HepG2 (cell line): ENCODE results near the gene GABRR3. TPM values are rescaled to one million over a fixed set of nuclear protein-coding genes. Genes with fewer than 3 reads are reported as not detected.
A peak's percentile ranks its signal among the peaks of the same experiment; 100 is the strongest.

Experiments
- ARID3A ChIP-seq: IDR thresholded peaks from 2 replicates; pipeline ENCODE4 v1.6.1; 2012; ENCODE audit warnings: low read depth, low read length, improper control_type of control experiment
- BORCS8-MEF2B ChIP-seq: sonication (generic); formaldehyde crosslinking; IDR thresholded peaks from 2 replicates; pipeline ENCODE4 v1.8.0; 2022; ENCODE audit warnings: mild to moderate bottlenecking, missing genetic modification reagents
- FOXA3 ChIP-seq: IDR thresholded peaks from 2 replicates; pipeline ENCODE4 v1.6.1; 2016; ENCODE audit warnings: missing genetic modification reagents, missing compliant biosample characterization
- GATAD2A ChIP-seq: IDR thresholded peaks from 2 replicates; pipeline ENCODE4 v1.6.1; 2016
- HMGXB4 ChIP-seq, 2 experiments: sonication (generic) in 1 of 2; formaldehyde crosslinking in 1 of 2; IDR thresholded peaks; 2 replicates each; pipeline versions ENCODE4 v1.4.0 to v1.6.1; 2018 to 2020; ENCODE audit warnings: missing genetic modification reagents in 2 of 2, borderline replicate concordance in 1 of 2, low read depth in 1 of 2, mild to moderate bottlenecking in 1 of 2, missing biosample characterization in 1 of 2
- HOXD1 ChIP-seq: sonication (generic); formaldehyde crosslinking; IDR thresholded peaks from 2 replicates; pipeline ENCODE4 v1.5.0; 2020; ENCODE audit warnings: missing genetic modification reagents
- IRF9 ChIP-seq: sonication (generic); formaldehyde crosslinking; IDR thresholded peaks from 2 replicates; pipeline ENCODE4 v1.8.0; 2022; ENCODE audit warnings: missing genetic modification reagents, mild to moderate bottlenecking, borderline replicate concordance
- KDM5A ChIP-seq: fragments of 200-600 bp; sonication (generic); IDR thresholded peaks from 2 replicates; pipeline ENCODE4 v1.7.0; 2018; ENCODE audit warnings: antibody characterized with exemption, mild to moderate bottlenecking, low read length, borderline replicate concordance
- KLF11 ChIP-seq: IDR thresholded peaks from 2 replicates; pipeline ENCODE4 v1.6.1; 2016; ENCODE audit warnings: missing compliant biosample characterization
- MED1 ChIP-seq: sonication (generic); formaldehyde crosslinking; IDR thresholded peaks from 2 replicates; pipeline ENCODE4 v1.4.0; 2020; ENCODE audit warnings: missing genetic modification reagents
- NPAS2 ChIP-seq: sonication (generic); formaldehyde crosslinking; IDR thresholded peaks from 2 replicates; pipeline ENCODE4 v1.8.0; 2022; ENCODE audit warnings: mild to moderate bottlenecking, missing genetic modification reagents, borderline replicate concordance
- RARA ChIP-seq: IDR thresholded peaks from 2 replicates; pipeline ENCODE4 v1.6.1; 2016; ENCODE audit warnings: missing genetic modification reagents, missing compliant biosample characterization
- RERE ChIP-seq: IDR thresholded peaks from 2 replicates; pipeline ENCODE4 v1.6.1; 2016; ENCODE audit warnings: low read depth, missing genetic modification reagents, missing compliant biosample characterization
- SOX6 ChIP-seq, 2 experiments: fragments of 450-650 bp in 1 of 2; sonication (generic) in 1 of 2; formaldehyde crosslinking in 1 of 2; IDR thresholded peaks; 2 replicates each; pipeline versions ENCODE4 v1.4.0 to v1.6.1; 2017 to 2020; ENCODE audit warnings: antibody characterized with exemption in 1 of 2, mild to moderate bottlenecking in 1 of 2, missing genetic modification reagents in 1 of 2
- XRCC5 ChIP-seq: fragments of 200-400 bp; formaldehyde crosslinking; optimal IDR thresholded peaks from 2 replicates; pipeline ENCODE3; 2017; ENCODE audit warnings: mild to moderate bottlenecking, low read length
- ZNF230 ChIP-seq: sonication (generic); formaldehyde crosslinking; IDR thresholded peaks from 2 replicates; pipeline ENCODE4 v1.4.0; 2020; ENCODE audit warnings: mild to moderate bottlenecking, missing genetic modification reagents
- ZNF431 ChIP-seq: sonication (generic); formaldehyde crosslinking; IDR thresholded peaks from 2 replicates; pipeline ENCODE4 v1.9.0; 2022; ENCODE audit warnings: missing genetic modification reagents, low read depth, mild to moderate bottlenecking, borderline replicate concordance
- ZNF7 ChIP-seq: IDR thresholded peaks from 2 replicates; pipeline ENCODE4 v1.6.1; 2016; ENCODE audit warnings: missing biosample characterization, missing genetic modification reagents
- ZNF781 ChIP-seq: sonication (generic); formaldehyde crosslinking; IDR thresholded peaks from 2 replicates; pipeline ENCODE4 v1.5.1; 2020; ENCODE audit warnings: borderline replicate concordance, mild to moderate bottlenecking, missing genetic modification reagents; ENCODE audit errors: not compliant biosample characterization
- polyA plus RNA-seq, 8 experiments: library from polyadenylated mRNA; depleted of rRNA in 3 of 8; stranded (reverse) in 7 of 8; unstranded in 1 of 8; fragments of >200 nt; fragmentation: Illumina TruSeq in 4 of 8; extraction: Trizol in 4 of 8; gene quantifications; 2 replicates each; pipeline versions ENCODE4 v1.2.1 to v1.2.3, GENCODE V29; 2011 to 2016; ENCODE audit warnings: low read depth in 4 of 8, missing spikeins in 1 of 8, mixed read lengths in 1 of 8; ENCODE audit not compliant: insufficient read depth in 1 of 8
- total RNA-seq, 5 experiments: library from RNA; depleted of rRNA; stranded (reverse); fragments of >200 nt; fragmentation: Illumina TruSeq; extraction: Trizol; gene quantifications; 2 replicates each; pipeline ENCODE4 v1.2.3, GENCODE V29; 2016; ENCODE audit warnings: low read depth in 1 of 5

The GABRR3 gene
- total and polyA plus RNA-seq, 2 of the 13 experiments (the other 11 are each of a cell fraction or from before 2014, with no cell fraction given) = 0.42 to 0.83 TPM

- TF ChIP-seq KDM5A (0 out of 2 replicates have a peak, but pooled peaks have one; percentile 28), ZNF230 (no peak), HOXD1 (CRISPR knock-in tag) (no peak), KLF11 (CRISPR knock-in tag) (0 out of 2 replicates have a peak, but pooled peaks have one; percentile 55), RARA (0 out of 2 replicates have a peak, but pooled peaks have one; percentile 8), SOX6 (IDR thresholded peaks at IDR 0.05) (no peak), SOX6 (CRISPR knock-in tag; IDR thresholded peaks at IDR 0.05) (peak; percentile 23; the same call in 1 of the 2 replicates), ZNF431 (CRISPR knock-in tag) (no peak), ARID3A (0 out of 2 replicates have a peak, but pooled peaks have one; percentile 29), HMGXB4 (CRISPR knock-in tag; IDR thresholded peaks at IDR 0.05; ENCODE audit: borderline replicate concordance in 1 of 2, low read depth in 1 of 2) (peak; percentile 32 to 44; a peak in 2 of 4 replicates), IRF9 (CRISPR knock-in tag) (no peak), MED1 (CRISPR knock-in tag) (no peak), ZNF781 (CRISPR knock-in tag) (peak; percentile 35), ZNF7 (CRISPR knock-in tag) (no peak), BORCS8-MEF2B (no peak), RERE (CRISPR knock-in tag) (no peak), FOXA3 (CRISPR knock-in tag) (0 out of 2 replicates have a peak, but pooled peaks have one; percentile 13), NPAS2 (no peak), GATAD2A (CRISPR knock-in tag) (peak; percentile 42; the same call in 1 of the 2 replicates), XRCC5 (peak; percentile 46)
Measured at GRCh38 chr3:98039322-98040024, 4.4 kb upstream of the GABRR3 start (continued).
